DOHH2 (cell line): ENCODE data around the gene FCN1.

Source experiments
- H3F3A ChIP-seq: fragments of 200-600 bp; sonication (generic), shearing (Covaris generic); 2 replicates; pipeline ENCODE4 v1.6.0; 2016; ENCODE audit warnings: antibody characterized with exemption, mild to moderate bottlenecking; ENCODE audit not compliant: control insufficient read depth, insufficient read depth
- H3K27ac ChIP-seq: fragments of 200-600 bp; sonication (generic); 2 replicates; pipeline ENCODE4 v1.5.1; 2014; ENCODE audit warnings: low read depth, mild to moderate bottlenecking, low read length, moderate library complexity
- H3K27me3 ChIP-seq: fragments of 200-600 bp; sonication (generic); 2 replicates; pipeline ENCODE4 v1.6.1; 2014; ENCODE audit warnings: mild to moderate bottlenecking, low read length, mixed read lengths; ENCODE audit not compliant: control insufficient read depth
- H3K36me3 ChIP-seq: fragments of 200-600 bp; sonication (generic); 2 replicates; pipeline ENCODE4 v1.6.1; 2014; ENCODE audit warnings: mild to moderate bottlenecking, low read length, moderate library complexity, mixed read lengths; ENCODE audit not compliant: control insufficient read depth
- H3K4me1 ChIP-seq: fragments of 200-600 bp; sonication (generic); 2 replicates; pipeline ENCODE4 v1.6.1; 2014; ENCODE audit warnings: mild to moderate bottlenecking, low read length, mixed read lengths; ENCODE audit not compliant: control insufficient read depth
- H3K4me2 ChIP-seq: fragments of 200-600 bp; sonication (generic); 2 replicates; pipeline ENCODE4 v1.6.0; 2014; ENCODE audit warnings: mild to moderate bottlenecking, low read length, moderate library complexity
- H3K4me3 ChIP-seq: fragments of 200-600 bp; sonication (generic); 2 replicates; pipeline ENCODE4 v1.5.1; 2014; ENCODE audit warnings: mild to moderate bottlenecking, low read length, mixed read lengths
- H3K79me2 ChIP-seq: fragments of 200-600 bp; sonication (generic); 2 replicates; pipeline ENCODE4 v1.6.1; 2014; ENCODE audit warnings: mild to moderate bottlenecking, low read length, mixed read lengths; ENCODE audit not compliant: control insufficient read depth
- H3K9me2 ChIP-seq: fragments of 200-600 bp; sonication (generic); replicated peaks from 2 replicates; pipeline ENCODE4 v1.6.1; 2014; ENCODE audit warnings: mild to moderate bottlenecking, low read length, mixed read lengths; ENCODE audit not compliant: control insufficient read depth
- H3K9me3 ChIP-seq: fragments of 200-600 bp; sonication (generic); 2 replicates; pipeline ENCODE4 v1.6.1; 2014; ENCODE audit warnings: antibody characterized with exemption, low read length, mixed read lengths; ENCODE audit not compliant: control insufficient read depth, insufficient read depth
- H4K20me1 ChIP-seq: fragments of 200-600 bp; sonication (generic); 2 replicates; pipeline ENCODE4 v1.6.0; 2014; ENCODE audit warnings: low read depth, mild to moderate bottlenecking, antibody characterized with exemption, low read length, moderate library complexity; ENCODE audit not compliant: control insufficient read depth, insufficient read depth
- CTCF ChIP-seq: fragments of 200-600 bp; sonication (generic); IDR thresholded peaks from one replicate; pipeline ENCODE4 v1.5.1; 2014; ENCODE audit warnings: antibody characterized with exemption, mild to moderate bottlenecking, low read depth, low read length; ENCODE audit not compliant: poor library complexity, severe bottlenecking
- EZH2phosphoT487 ChIP-seq: fragments of 200-600 bp; sonication (generic); IDR thresholded peaks from 2 replicates; pipeline ENCODE4 v1.6.1; 2017; ENCODE audit warnings: borderline replicate concordance, mild to moderate bottlenecking, antibody characterized with exemption, low read length, moderate library complexity, mixed read lengths

FCN1 gene

GRCh38 chr9:134899168-134899567 lies 18.5 kb downstream of the FCN1 start:
- H3K4me2 ChIP-seq, result no peak overlapping the region
- H3K9me2 ChIP-seq, result no peaks in the 10 kb centered on the region
- no peaks in the 10 kb centered on the region for H3K36me3 ChIP-seq
- peaks cover 3% of the 10 kb centered on the region; the same call in 1 of the 2 replicates for H3K9me3 ChIP-seq
- H3K4me1 ChIP-seq, result peaks cover 11% of the 10 kb centered on the region
- peaks cover 7% of the 10 kb centered on the region; the same call in 1 of the 2 replicates for H3K27me3 ChIP-seq
- H3K27ac ChIP-seq, result no peak overlapping the region
- no peak overlapping the region for H3K4me3 ChIP-seq
- no peaks in the 10 kb centered on the region for H4K20me1 ChIP-seq
- TF ChIP-seq EZH2phosphoT487 (no peak), CTCF (no peak)
- no peaks in the 10 kb centered on the region for H3K79me2 ChIP-seq
- H3F3A ChIP-seq, result no peaks in the 10 kb centered on the region

- Histone ChIP-seq H3K4me3 (no peak overlapping the region), H3K9me2 (no peaks in the 10 kb centered on the region), H3K79me2 (no peaks in the 10 kb centered on the region), H3K9me3 (peaks cover 3% of the 10 kb centered on the region; the same call in 1 of the 2 replicates), H4K20me1 (no peaks in the 10 kb centered on the region), H3F3A (no peaks in the 10 kb centered on the region), H3K27me3 (peaks cover 7% of the 10 kb centered on the region; the same call in 1 of the 2 replicates), H3K4me1 (peaks cover 11% of the 10 kb centered on the region), H3K27ac (no peak overlapping the region), H3K4me2 (no peak overlapping the region), H3K36me3 (no peaks in the 10 kb centered on the region)
- no peak for TF ChIP-seq CTCF
- TF ChIP-seq EZH2phosphoT487, result no peak
Measured at GRCh38 chr9:134898319-134898718, 19.4 kb downstream of the FCN1 start.

- Histone ChIP-seq H3K4me3 (no peak overlapping the region), H3K9me2 (no peaks in the 10 kb centered on the region), H3K4me1 (peaks cover 11% of the 10 kb centered on the region), H4K20me1 (no peaks in the 10 kb centered on the region), H3K4me2 (no peak overlapping the region), H3K79me2 (no peaks in the 10 kb centered on the region), H3K36me3 (no peaks in the 10 kb centered on the region), H3K9me3 (peaks cover 3% of the 10 kb centered on the region; the same call in 1 of the 2 replicates), H3K27ac (no peak overlapping the region), H3F3A (no peaks in the 10 kb centered on the region), H3K27me3 (peaks cover 7% of the 10 kb centered on the region; the same call in 1 of the 2 replicates)
- no peak for TF ChIP-seq EZH2phosphoT487
- no peak for TF ChIP-seq CTCF
Measured at GRCh38 chr9:134897584-134898170, 20.0 kb downstream of the FCN1 start.
